ENCODE data around the gene KLK7.

Gene KLK7

GRCh38 chr19:51014242-51014641, 30.5 kb upstream of the KLK7 start:
- no peak overlapping the region for H3K4me2 ChIP-seq (ENCODE audit: low read depth, low read length, poor library complexity, severe bottlenecking)
- no peak overlapping the region for H3K4me3 ChIP-seq (ENCODE audit: insufficient read depth, low read length, poor library complexity, severe bottlenecking)
- H3K36me3 ChIP-seq (ENCODE audit: low read length): no peaks in the 10 kb centered on the region
- H3K9me2 ChIP-seq (replicated peaks; ENCODE audit: insufficient read depth, low read length): no peaks in the 10 kb centered on the region
- no peaks in the 10 kb centered on the region for H3K9me3 ChIP-seq (ENCODE audit: insufficient read depth, low read length)
- H3K27ac ChIP-seq (ENCODE audit: low read depth, low read length): no peak overlapping the region
- no peak overlapping the region for H2AFZ ChIP-seq (ENCODE audit: low read depth, low read length, severe bottlenecking)
- H3K9ac ChIP-seq (ENCODE audit: low read length): no peak overlapping the region
- no peaks in the 10 kb centered on the region for H3K79me2 ChIP-seq (ENCODE audit: insufficient read depth, low read length)
- H4K20me1 ChIP-seq (ENCODE audit: low read depth, low read length): no peaks in the 10 kb centered on the region
- TF ChIP-seq EZH2phosphoT487 (conservative IDR thresholded peaks at IDR 0.05; ENCODE audit: low read length) (no peak), CTCF (IDR thresholded peaks at IDR 0.05; ENCODE audit: insufficient read depth, low read length, poor library complexity, severe bottlenecking) (no peak)
- no peaks in the 10 kb centered on the region for H3F3A ChIP-seq (ENCODE audit: insufficient read depth)
- H3K27me3 ChIP-seq (ENCODE audit: low read length): no peaks in the 10 kb centered on the region

- Histone ChIP-seq H2AFZ (ENCODE audit: low read depth, low read length, severe bottlenecking) (no peak overlapping the region), H3F3A (ENCODE audit: insufficient read depth) (no peaks in the 10 kb centered on the region), H3K9me3 (ENCODE audit: insufficient read depth, low read length) (no peaks in the 10 kb centered on the region), H4K20me1 (ENCODE audit: low read depth, low read length) (no peaks in the 10 kb centered on the region), H3K4me2 (ENCODE audit: low read depth, low read length, poor library complexity, severe bottlenecking) (no peak overlapping the region), H3K9ac (ENCODE audit: low read length) (no peak overlapping the region), H3K36me3 (ENCODE audit: low read length) (no peaks in the 10 kb centered on the region), H3K27ac (ENCODE audit: low read depth, low read length) (no peak overlapping the region), H3K9me2 (replicated peaks; ENCODE audit: insufficient read depth, low read length) (no peaks in the 10 kb centered on the region), H3K4me3 (ENCODE audit: insufficient read depth, low read length, poor library complexity, severe bottlenecking) (no peak overlapping the region), H3K27me3 (ENCODE audit: low read length) (no peaks in the 10 kb centered on the region), H3K79me2 (ENCODE audit: insufficient read depth, low read length) (no peaks in the 10 kb centered on the region)
- no peak for TF ChIP-seq EZH2phosphoT487 (conservative IDR thresholded peaks at IDR 0.05; ENCODE audit: low read length)
- no peak for TF ChIP-seq CTCF (IDR thresholded peaks at IDR 0.05; ENCODE audit: insufficient read depth, low read length, poor library complexity, severe bottlenecking)
Observed at GRCh38 chr19:51012661-51013190, 29.0 kb upstream of the KLK7 start.

GRCh38 chr19:51010066-51010795, 26.5 kb upstream of the KLK7 start:
- Histone ChIP-seq H3F3A (ENCODE audit: insufficient read depth) (no peaks in the 10 kb centered on the region), H3K9me3 (ENCODE audit: insufficient read depth, low read length) (no peaks in the 10 kb centered on the region), H3K9me2 (replicated peaks; ENCODE audit: insufficient read depth, low read length) (no peaks in the 10 kb centered on the region), H3K27ac (ENCODE audit: low read depth, low read length) (no peak overlapping the region), H3K9ac (ENCODE audit: low read length) (no peak overlapping the region), H4K20me1 (ENCODE audit: low read depth, low read length) (no peaks in the 10 kb centered on the region), H3K79me2 (ENCODE audit: insufficient read depth, low read length) (no peaks in the 10 kb centered on the region), H3K4me3 (ENCODE audit: insufficient read depth, low read length, poor library complexity, severe bottlenecking) (no peak overlapping the region), H3K27me3 (ENCODE audit: low read length) (no peaks in the 10 kb centered on the region), H2AFZ (ENCODE audit: low read depth, low read length, severe bottlenecking) (no peak overlapping the region), H3K36me3 (ENCODE audit: low read length) (no peaks in the 10 kb centered on the region), H3K4me2 (ENCODE audit: low read depth, low read length, poor library complexity, severe bottlenecking) (no peak overlapping the region)
- no peak for TF ChIP-seq CTCF (IDR thresholded peaks at IDR 0.05; ENCODE audit: insufficient read depth, low read length, poor library complexity, severe bottlenecking)
- TF ChIP-seq EZH2phosphoT487 (conservative IDR thresholded peaks at IDR 0.05; ENCODE audit: low read length): no peak

All from SU-DHL-6 (cell line).